Effector memory CD4-positive, alpha-beta T cell (primary cell): Measurements from ENCODE around the gene MRM3.
"Not testable (repeated sequence)": the region's sequence is repeated elsewhere in the genome, so short reads cannot be mapped to it uniquely, and the experiment has no call there.

Experiments used
- DNase-seq, 3 donors: peaks; one replicate each; pipeline ENCODE4 v3.0.0-alpha.2; 2020
- H3K27ac ChIP-seq: 2 replicates; pipeline ENCODE4 v1.7.0; 2013; ENCODE audit warnings: mild to moderate bottlenecking, low read length, moderate library complexity; ENCODE audit not compliant: insufficient read depth, poor library complexity, severe bottlenecking
- H3K27me3 ChIP-seq: replicated peaks from 2 replicates; pipeline ENCODE4 v1.7.0; 2013; ENCODE audit warnings: mild to moderate bottlenecking, low read length; ENCODE audit not compliant: insufficient read depth, control insufficient read depth, poor library complexity, severe bottlenecking
- H3K36me3 ChIP-seq: 2 replicates; pipeline ENCODE4 v1.7.0; 2013; ENCODE audit warnings: mild to moderate bottlenecking, low read length, moderate library complexity; ENCODE audit not compliant: control insufficient read depth, insufficient read depth
- H3K4me1 ChIP-seq: 2 replicates; pipeline ENCODE4 v1.7.0; 2013; ENCODE audit warnings: low read length, mild to moderate bottlenecking; ENCODE audit not compliant: control insufficient read depth, insufficient read depth, poor library complexity, severe bottlenecking
- H3K4me3 ChIP-seq: 2 replicates; pipeline ENCODE4 v1.7.0; 2013; ENCODE audit warnings: low read length, low read depth, mild to moderate bottlenecking; ENCODE audit not compliant: insufficient read depth, poor library complexity, severe bottlenecking
- H3K9me3 ChIP-seq: 2 replicates; pipeline ENCODE4 v1.7.0; 2013; ENCODE audit warnings: mild to moderate bottlenecking, low read length, moderate library complexity; ENCODE audit not compliant: control insufficient read depth

MRM3 gene

DNA sequence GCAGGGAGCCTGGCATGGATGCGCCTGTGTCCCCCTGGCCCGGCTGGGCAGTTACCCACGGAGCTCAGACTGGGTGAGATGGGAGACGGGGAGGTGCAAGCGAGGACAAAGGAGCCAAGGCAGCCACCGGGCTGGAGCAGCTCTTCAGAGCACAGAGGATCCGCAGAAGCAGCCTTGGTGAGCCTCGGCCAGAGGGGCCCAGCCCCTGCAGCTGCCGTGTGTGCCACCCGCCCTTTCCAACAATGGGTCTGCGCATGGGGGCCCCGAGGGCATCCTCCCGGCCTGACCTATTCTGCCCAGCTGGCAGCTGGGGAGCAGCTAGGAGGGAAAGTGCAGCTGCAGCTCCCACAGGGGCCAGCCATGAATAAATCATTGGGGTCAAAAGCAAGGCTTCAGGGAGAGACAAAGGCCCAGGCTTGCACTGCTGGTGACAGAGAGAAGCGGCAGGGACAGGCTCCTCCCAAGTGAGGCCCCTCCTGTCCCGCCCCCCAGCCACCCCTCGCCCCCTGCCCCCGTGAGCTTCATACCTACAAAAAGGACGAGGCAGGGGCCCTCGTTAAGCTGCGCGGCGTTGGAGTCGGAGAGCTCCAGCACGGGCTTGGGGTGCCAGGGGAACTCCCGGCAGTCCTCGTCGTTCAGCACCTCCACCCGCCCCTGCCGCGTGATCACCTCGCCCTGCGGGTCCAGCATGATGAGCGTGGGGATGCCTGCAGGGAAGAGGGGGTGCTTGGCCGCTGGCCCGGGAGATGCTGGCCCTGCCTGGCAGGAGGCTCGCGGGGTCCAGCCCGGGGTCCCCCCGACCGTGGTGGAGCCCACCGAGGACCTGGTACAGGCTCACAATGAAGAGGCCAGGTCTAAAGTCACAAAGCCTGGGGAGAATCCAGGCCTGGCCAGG, 22.6 kb downstream of the MRM3 start:
- no peak overlapping the region for H3K4me3 ChIP-seq
- no peaks in the 10 kb centered on the region for H3K27me3 ChIP-seq
- H3K36me3 ChIP-seq = no peaks in the 10 kb centered on the region
- DNase-seq = no peak
- H3K27ac ChIP-seq = no peak overlapping the region
- no peaks in the 10 kb centered on the region for H3K9me3 ChIP-seq
- no peaks in the 10 kb centered on the region for H3K4me1 ChIP-seq

DNA sequence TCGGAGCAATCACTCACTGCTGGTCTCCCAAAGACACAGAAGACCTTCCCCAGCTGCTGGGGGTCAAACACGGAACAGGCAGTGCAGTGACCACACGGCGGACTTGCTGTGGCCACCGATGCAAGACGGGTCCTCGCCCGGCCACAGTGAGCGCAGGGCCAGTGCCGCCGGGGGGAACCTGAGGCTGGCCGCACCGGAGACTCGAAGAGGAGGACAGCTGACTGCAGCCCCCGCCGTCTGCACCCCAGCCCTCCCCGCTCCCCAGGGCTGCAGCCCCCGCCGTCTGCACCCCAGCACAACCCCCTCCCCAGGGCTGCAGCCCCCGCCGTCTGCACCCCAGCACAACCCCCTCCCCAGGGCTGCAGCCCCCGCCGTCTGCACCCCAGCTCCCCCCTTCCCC, 23.7 kb downstream of the MRM3 start:
- not testable (repeated sequence) for H3K4me3 ChIP-seq, H3K27me3 ChIP-seq, H3K36me3 ChIP-seq, H3K27ac ChIP-seq, H3K9me3 ChIP-seq, H3K4me1 ChIP-seq, DNase-seq

DNA sequence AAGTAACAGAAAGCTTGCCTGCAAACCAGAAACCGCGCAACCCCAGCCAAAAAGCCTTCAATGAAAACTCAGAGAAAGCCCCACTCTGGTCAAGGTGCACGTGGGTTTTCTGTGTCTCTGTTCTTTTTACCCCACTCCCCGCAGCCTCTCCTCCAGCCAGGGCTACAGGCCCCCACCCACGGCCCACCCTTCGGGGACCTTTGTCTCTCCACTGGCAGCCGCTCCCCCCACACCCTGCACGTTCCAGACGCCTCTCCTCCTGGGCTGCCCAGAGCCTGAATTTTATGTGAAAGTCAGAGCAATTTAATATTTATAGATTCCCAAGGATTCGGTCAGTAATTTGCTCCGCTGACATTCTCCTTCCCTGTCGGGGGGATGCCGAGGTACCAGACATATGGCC, 24.2 kb downstream of the MRM3 start:
- Histone ChIP-seq H3K36me3 (no peaks in the 10 kb centered on the region), H3K27ac (no peak overlapping the region), H3K4me1 (no peaks in the 10 kb centered on the region), H3K9me3 (no peaks in the 10 kb centered on the region), H3K4me3 (no peak overlapping the region), H3K27me3 (no peaks in the 10 kb centered on the region)
- DNase-seq = no peak

DNA sequence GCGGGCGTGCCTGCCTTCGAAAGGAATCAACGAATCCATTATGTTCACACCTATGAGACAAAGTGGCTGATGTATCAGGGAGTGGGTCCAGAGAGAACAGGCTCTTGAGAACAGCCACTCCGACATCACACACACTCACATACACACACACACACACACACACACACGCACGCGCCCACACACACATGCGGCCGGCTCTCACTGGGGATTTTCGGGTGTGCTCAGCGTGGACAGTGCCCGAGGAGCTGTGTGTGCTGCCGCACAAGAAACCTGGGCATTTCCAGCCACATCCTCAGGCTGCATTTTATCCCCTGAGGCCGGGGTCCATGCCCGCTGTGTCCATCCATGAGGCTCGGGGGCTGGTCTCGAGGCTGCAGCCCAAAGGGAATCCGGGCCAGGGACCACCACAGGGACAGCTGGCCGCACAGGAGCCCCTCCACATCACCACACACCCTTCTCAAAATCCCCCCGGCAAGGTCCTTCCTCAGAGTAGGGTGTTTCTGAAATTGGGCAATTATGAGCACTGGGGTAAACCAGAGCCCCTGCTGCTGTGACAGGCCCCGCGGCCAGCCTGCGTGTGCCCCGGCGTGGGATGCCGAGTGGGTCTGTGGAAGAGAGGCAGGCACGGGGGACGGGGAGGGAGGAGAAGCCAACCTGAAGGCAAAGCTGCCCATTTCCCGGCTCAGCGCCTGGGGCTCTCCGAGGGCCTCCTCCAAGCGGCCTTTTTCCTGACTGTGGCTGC, 24.8 kb downstream of the MRM3 start:
- no peak for DNase-seq
- no peaks in the 10 kb centered on the region for H3K27me3 ChIP-seq
- H3K4me1 ChIP-seq = no peaks in the 10 kb centered on the region
- H3K9me3 ChIP-seq = no peaks in the 10 kb centered on the region
- no peaks in the 10 kb centered on the region for H3K36me3 ChIP-seq
- no peak overlapping the region for H3K4me3 ChIP-seq
- H3K27ac ChIP-seq = no peak overlapping the region

DNA sequence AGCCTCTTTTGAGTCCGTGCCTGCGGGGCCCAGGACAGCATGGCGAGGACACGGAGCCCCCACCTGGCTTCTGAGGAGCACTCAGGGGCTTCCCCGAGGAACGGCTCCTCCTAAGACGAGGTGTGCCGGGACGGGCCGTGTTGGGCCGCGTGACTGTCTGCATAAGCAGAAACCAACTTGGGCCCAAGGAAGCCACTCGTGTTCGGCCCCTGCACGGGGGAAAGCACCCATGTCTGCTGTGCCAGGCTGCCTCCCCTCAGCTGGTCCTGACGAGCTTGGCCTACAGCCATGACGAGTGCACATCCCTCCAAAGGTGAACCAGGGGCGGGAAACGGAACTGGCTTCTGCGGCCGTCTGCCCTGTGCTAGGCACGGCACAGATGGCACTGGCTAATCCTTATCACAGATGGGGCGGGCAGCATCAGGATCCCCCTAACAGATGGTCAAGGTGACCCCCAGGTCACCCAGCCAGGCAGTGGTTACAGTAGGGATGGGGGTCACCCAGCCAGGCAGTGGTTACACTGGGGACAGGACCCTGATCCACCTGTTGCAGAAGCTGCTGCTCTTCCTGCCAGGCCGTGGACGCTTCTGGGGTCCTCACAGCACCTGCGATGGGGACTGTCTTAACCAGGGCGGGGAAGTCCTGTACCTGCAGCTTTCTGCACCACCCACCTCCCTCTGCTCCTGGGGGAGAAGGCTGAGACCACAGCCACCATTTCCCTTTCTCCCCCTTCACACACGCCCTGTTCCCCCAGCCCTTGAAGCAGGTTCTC, 25.6 kb downstream of the MRM3 start:
- Histone ChIP-seq H3K9me3 (no peaks in the 10 kb centered on the region), H3K27ac (no peak overlapping the region), H3K4me1 (no peaks in the 10 kb centered on the region), H3K36me3 (no peaks in the 10 kb centered on the region), H3K4me3 (no peak overlapping the region), H3K27me3 (no peaks in the 10 kb centered on the region)
- no peak for DNase-seq

DNA sequence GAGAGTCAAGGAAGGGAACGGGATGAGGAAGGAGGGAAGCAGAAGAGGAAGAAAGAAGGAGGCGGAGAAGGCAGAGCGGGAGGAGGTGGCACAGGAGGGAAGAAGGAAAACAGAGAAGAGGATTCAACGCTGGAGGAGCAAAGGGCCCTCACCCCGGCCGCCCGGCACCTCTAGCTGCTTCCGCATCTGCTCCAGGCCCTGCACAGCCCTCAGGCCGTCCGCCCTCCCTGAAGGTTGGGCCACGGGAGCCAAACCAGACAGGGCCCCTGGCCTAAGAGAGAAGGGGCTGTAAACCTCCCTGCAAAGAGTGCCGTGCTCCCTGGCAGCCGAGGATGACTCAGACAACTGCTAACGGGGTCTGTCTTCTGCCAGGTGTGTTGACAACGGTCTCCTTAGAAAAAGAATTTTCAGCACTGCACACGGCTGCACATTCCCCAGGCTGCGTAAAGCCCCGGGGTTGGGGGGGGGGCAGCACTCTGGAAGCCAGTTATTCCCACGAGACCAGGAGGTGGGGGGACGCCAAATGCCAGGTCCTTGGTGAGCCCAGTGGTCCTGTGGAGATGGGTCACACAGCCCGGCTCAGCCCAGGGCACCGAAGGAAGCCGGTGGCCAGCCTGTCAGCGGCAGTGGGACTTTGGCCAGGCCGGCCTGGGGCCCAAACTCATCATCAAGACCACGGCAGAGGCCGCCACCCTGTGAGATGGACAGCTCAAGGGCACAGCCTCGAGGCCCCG, 29.1 kb downstream of the MRM3 start:
- no peaks in the 10 kb centered on the region for H3K9me3 ChIP-seq
- H3K4me3 ChIP-seq = no peak overlapping the region
- DNase-seq = no peak
- H3K27ac ChIP-seq = no peak overlapping the region
- H3K36me3 ChIP-seq = no peaks in the 10 kb centered on the region
- H3K27me3 ChIP-seq = no peaks in the 10 kb centered on the region
- H3K4me1 ChIP-seq = no peaks in the 10 kb centered on the region

DNA sequence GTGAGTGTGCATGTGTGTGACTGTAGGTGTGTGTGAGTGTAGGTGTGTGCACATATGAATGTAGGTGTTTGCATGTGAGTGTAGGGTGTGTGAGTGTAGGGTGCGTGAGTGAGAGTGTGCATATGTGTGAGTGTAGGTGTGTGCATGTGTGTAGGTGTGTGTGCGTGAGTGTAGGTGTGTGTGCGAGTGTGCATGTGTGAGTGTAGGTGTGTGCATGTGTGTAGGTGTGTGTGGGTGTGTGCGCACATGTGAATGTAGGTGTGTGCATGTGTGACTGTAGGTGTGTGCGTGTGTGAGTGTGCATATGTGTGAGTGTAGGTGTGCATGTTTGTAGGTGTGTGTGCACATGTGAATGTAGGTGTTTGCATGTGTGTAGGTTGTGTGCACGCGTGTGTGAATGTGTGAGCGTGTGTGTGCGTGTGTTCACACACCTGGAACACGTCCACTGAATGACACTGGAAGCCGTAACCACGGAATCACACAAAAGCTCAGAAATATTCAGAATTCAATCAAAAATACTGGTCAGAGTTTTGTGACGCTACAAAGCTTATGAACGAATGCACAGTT, 30.6 kb downstream of the MRM3 start:
- DNase-seq = no peak
- H3K9me3 ChIP-seq = no peaks in the 10 kb centered on the region
- no peaks in the 10 kb centered on the region for H3K36me3 ChIP-seq
- no peaks in the 10 kb centered on the region for H3K4me1 ChIP-seq
- H3K4me3 ChIP-seq = no peak overlapping the region
- H3K27me3 ChIP-seq = no peaks in the 10 kb centered on the region
- H3K27ac ChIP-seq = no peak overlapping the region

DNA sequence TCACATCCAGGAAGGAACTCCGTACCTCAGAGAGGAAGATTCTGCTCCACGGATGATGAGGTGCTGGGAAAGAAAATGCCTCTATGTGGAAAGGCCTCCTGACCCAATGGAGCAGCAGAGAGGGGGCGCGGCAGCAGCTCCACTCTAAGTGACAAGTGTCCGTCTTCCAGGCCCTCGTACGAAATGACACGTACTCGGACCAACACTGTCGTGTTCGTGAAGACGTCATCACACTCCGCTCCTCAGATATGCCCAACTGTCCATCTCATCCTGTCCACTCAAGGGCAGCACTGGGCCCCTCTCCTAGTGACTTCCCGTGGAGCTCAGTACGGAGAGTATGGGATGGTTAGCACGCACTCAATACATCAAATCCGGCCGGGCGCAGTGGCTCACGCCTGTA, 32.2 kb downstream of the MRM3 start:
- no peak for DNase-seq
- Histone ChIP-seq H3K4me3 (no peak overlapping the region), H3K27me3 (no peaks in the 10 kb centered on the region), H3K36me3 (no peaks in the 10 kb centered on the region), H3K4me1 (no peaks in the 10 kb centered on the region), H3K27ac (no peak overlapping the region), H3K9me3 (no peaks in the 10 kb centered on the region)

DNA sequence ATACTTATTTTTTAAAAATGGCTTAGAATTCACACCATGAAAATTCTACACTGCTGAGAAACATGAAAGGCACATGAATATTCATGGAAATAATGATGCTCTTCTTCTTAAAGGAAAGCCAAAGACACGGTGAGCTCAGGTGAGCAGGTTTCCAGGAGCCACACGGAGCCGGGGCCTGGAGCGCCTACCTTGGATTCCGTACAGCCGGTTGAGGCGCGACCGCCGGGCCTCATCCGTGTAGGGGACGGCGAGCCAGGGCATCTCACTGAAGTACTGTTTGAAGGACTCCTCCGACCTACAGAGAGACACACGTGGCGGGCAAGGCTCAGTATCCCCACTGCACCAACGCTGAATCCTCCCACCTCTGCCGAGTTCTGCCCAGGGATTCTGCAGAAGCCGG, 37.1 kb downstream of the MRM3 start:
- Histone ChIP-seq H3K4me1 (no peaks in the 10 kb centered on the region), H3K4me3 (no peak overlapping the region), H3K36me3 (no peaks in the 10 kb centered on the region), H3K27me3 (no peaks in the 10 kb centered on the region), H3K27ac (no peak overlapping the region), H3K9me3 (no peaks in the 10 kb centered on the region)
- no peak for DNase-seq
